ENCODE measurements around the gene WASF3. TPM values are rescaled to one million over a fixed set of nuclear protein-coding genes. Genes with fewer than 3 reads are reported as not detected.

WASF3 gene
- polyA plus RNA-seq, 10 donors, result 10.6 to 17.1 (median 12.3) TPM

- peak in 1 of 3 donors; percentile 16 for DNase-seq
These were observed 122.1 kb downstream of the WASF3 start for GRCh38 chr13:26679411-26680122.

- DNase-seq, result peak; percentile 21 to 58 (median 33)
These were observed 122.6 kb downstream of the WASF3 start for GRCh38 chr13:26680123-26680450.

GRCh38 chr13:26680572-26680971 lies 123.1 kb downstream of the WASF3 start:
- no peak for DNase-seq

- DNase-seq, result no peak
These were observed 123.6 kb downstream of the WASF3 start for GRCh38 chr13:26681036-26681435.

- DNase-seq, result no peak
These were observed 125.1 kb downstream of the WASF3 start for GRCh38 chr13:26682606-26683005.

- DNase-seq, result no peak
These were observed 128.1 kb downstream of the WASF3 start for GRCh38 chr13:26685606-26686005.

GRCh38 chr13:26686285-26686684 lies 128.8 kb downstream of the WASF3 start:
- no peak for DNase-seq

GRCh38 chr13:26688286-26688685 lies 130.8 kb downstream of the WASF3 start:
- no peak for DNase-seq

GRCh38 chr13:26688980-26689379 lies 131.5 kb downstream of the WASF3 start:
- DNase-seq, result no peak

- no peak for DNase-seq
These were observed 136.4 kb downstream of the WASF3 start for GRCh38 chr13:26693749-26694463.

- no peak for DNase-seq
These were observed 137.3 kb downstream of the WASF3 start for GRCh38 chr13:26694609-26695359.

- no peak for DNase-seq
These were observed 137.8 kb downstream of the WASF3 start for GRCh38 chr13:26695360-26695705.

- DNase-seq, result no peak
These were observed 138.4 kb downstream of the WASF3 start for GRCh38 chr13:26695891-26696311.

- no peak for DNase-seq
These were observed 139.8 kb downstream of the WASF3 start for GRCh38 chr13:26697069-26697955.

- DNase-seq, result peak; percentile 73 to 93 (median 91)
These were observed 141.1 kb downstream of the WASF3 start for GRCh38 chr13:26698392-26699196.

- DNase-seq, result no peak
These were observed 141.7 kb downstream of the WASF3 start for GRCh38 chr13:26699197-26699490.

- no peak for DNase-seq
These were observed 148.1 kb downstream of the WASF3 start for GRCh38 chr13:26705536-26705935.

GRCh38 chr13:26706381-26706780 lies 148.9 kb downstream of the WASF3 start:
- DNase-seq, result no peak

GRCh38 chr13:26707122-26708006 lies 149.9 kb downstream of the WASF3 start:
- peak; percentile 22 to 58 (median 38) for DNase-seq

GRCh38 chr13:26708007-26708297 lies 150.5 kb downstream of the WASF3 start:
- DNase-seq, result no peak
